IMR-90 (cell line): ENCODE measurements around the gene PAK4. TPM values are rescaled to one million over a fixed set of nuclear protein-coding genes. Genes with fewer than 3 reads are reported as not detected.

ENCODE experiments used
- ATAC-seq: fragments of 200-7000 bp; cut with Tn5 transposase; 2 replicates; pipeline ENCODE4 v1.9.1; 2020; ENCODE audit warnings: low read depth, mild to moderate bottlenecking, moderate library complexity
- BruUV-seq: library from RNA; stranded (reverse); fragments of 400-500 nt; replicated peaks from 2 replicates; lab custom pipeline; 2021; lab: Mats Ljungman, UMichigan
- CTCF ChIA-PET: fragments of 300-600 bp; formaldehyde crosslinking; extraction: SDS; loops from one replicate; lab custom pipeline; 2021; ENCODE audit warnings: antibody characterized with exemption; lab: Yijun Ruan, JAX
- POLR2A ChIA-PET: fragments of 300-600 bp; sonication (Branson Sonifier 250); formaldehyde crosslinking; loops from one replicate; lab custom pipeline; 2022; ENCODE audit warnings: antibody characterized with exemption; ENCODE audit not compliant: unreplicated experiment; lab: Charles Lee
- DNase-seq: peaks from one replicate; pipeline ENCODE4 v3.0.0; 2013
- H2AFZ ChIP-seq: replicated peaks from 2 replicates; pipeline ENCODE3; 2013; ENCODE audit warnings: low read length, mild to moderate bottlenecking; ENCODE audit not compliant: poor library complexity
- H2AK5ac ChIP-seq: 2 replicates; pipeline ENCODE4 v1.6.1; 2013; ENCODE audit warnings: low read depth, low read length, inconsistent platforms
- H2AK9ac ChIP-seq: replicated peaks from 2 replicates; pipeline ENCODE3; 2013; ENCODE audit warnings: mild to moderate bottlenecking, low read depth, low read length, moderate library complexity; ENCODE audit not compliant: poor library complexity
- H2BK120ac ChIP-seq: 2 replicates; pipeline ENCODE4 v1.6.1; 2013; ENCODE audit warnings: low read depth, low read length, inconsistent platforms
- H2BK15ac ChIP-seq: 3 replicates; pipeline ENCODE4 v1.6.1; 2013; ENCODE audit warnings: low read depth, low read length, inconsistent platforms
- H2BK20ac ChIP-seq: 2 replicates; pipeline ENCODE4 v1.6.1; 2013; ENCODE audit warnings: low read depth, mild to moderate bottlenecking, inconsistent platforms, low read length, moderate library complexity
- H2BK5ac ChIP-seq: 2 replicates; pipeline ENCODE4 v1.6.1; 2013; ENCODE audit warnings: mild to moderate bottlenecking, low read depth, low read length, inconsistent platforms; ENCODE audit not compliant: poor library complexity, severe bottlenecking
- H3K14ac ChIP-seq: replicated peaks from 2 replicates; pipeline ENCODE4 v1.6.1; 2013; ENCODE audit warnings: low read depth, low read length, inconsistent platforms
- H3K18ac ChIP-seq: 2 replicates; pipeline ENCODE4 v1.6.1; 2013; ENCODE audit warnings: low read depth, low read length, control low read depth
- H3K23ac ChIP-seq: 2 replicates; pipeline ENCODE4 v1.6.1; 2013; ENCODE audit warnings: low read depth, low read length, inconsistent platforms
- H3K27ac ChIP-seq: 2 replicates; pipeline ENCODE4 v1.5.1; 2013; ENCODE audit warnings: mild to moderate bottlenecking, control low read depth, low read length; ENCODE audit not compliant: insufficient read depth
- H3K27me3 ChIP-seq: 2 replicates; pipeline ENCODE4 v1.6.1; 2013; ENCODE audit warnings: low read length; ENCODE audit not compliant: control insufficient read depth, insufficient read depth
- H3K36me3 ChIP-seq: 2 replicates; pipeline ENCODE4 v1.6.1; 2013; ENCODE audit warnings: low read length, mixed read lengths; ENCODE audit not compliant: control insufficient read depth, insufficient read depth
- H3K4ac ChIP-seq: 2 replicates; pipeline ENCODE4 v1.6.1; 2013; ENCODE audit warnings: low read depth, low read length, inconsistent platforms
- H3K4me1 ChIP-seq: 2 replicates; pipeline ENCODE4 v1.6.1; 2013; ENCODE audit warnings: low read length, mixed read lengths; ENCODE audit not compliant: control insufficient read depth, insufficient read depth
- H3K4me2 ChIP-seq: 2 replicates; pipeline ENCODE4 v1.6.1; 2013; ENCODE audit warnings: low read depth, mild to moderate bottlenecking, control low read depth, low read length, moderate library complexity
- H3K4me3 ChIP-seq: 2 replicates; pipeline ENCODE4 v1.5.1; 2013; ENCODE audit warnings: low read depth, mild to moderate bottlenecking, control low read depth, low read length, moderate library complexity; ENCODE audit not compliant: insufficient read depth
- H3K56ac ChIP-seq: 2 replicates; pipeline ENCODE4 v1.6.1; 2013; ENCODE audit warnings: low read length, inconsistent platforms; ENCODE audit not compliant: insufficient read depth; ENCODE audit errors: extremely low read depth
- H3K79me1 ChIP-seq, 2 experiments: 2 replicates each; pipeline ENCODE4 v1.6.1; 2013; ENCODE audit warnings: low read length in 2 of 2, inconsistent platforms in 1 of 2, low read depth in 1 of 2
- H3K9ac ChIP-seq: 2 replicates; pipeline ENCODE4 v1.6.1; 2013; ENCODE audit warnings: low read depth, low read length, control low read depth
- H3K9me1 ChIP-seq: 2 replicates; pipeline ENCODE4 v1.6.1; 2013; ENCODE audit warnings: low read length, inconsistent platforms; ENCODE audit not compliant: insufficient read depth
- H3K9me3 ChIP-seq: 2 replicates; pipeline ENCODE4 v1.6.1; 2013; ENCODE audit warnings: low read length; ENCODE audit not compliant: control insufficient read depth, insufficient read depth
- H4K20me1 ChIP-seq: 2 replicates; pipeline ENCODE4 v1.6.1; 2013; ENCODE audit warnings: low read length, inconsistent platforms; ENCODE audit not compliant: insufficient read depth
- H4K5ac ChIP-seq: 2 replicates; pipeline ENCODE4 v1.6.1; 2013; ENCODE audit warnings: mild to moderate bottlenecking, low read depth, low read length, control low read depth
- H4K8ac ChIP-seq, 2 experiments: 2 replicates each; pipeline ENCODE4 v1.6.1; 2013; ENCODE audit warnings: low read depth in 2 of 2, low read length in 2 of 2, control low read depth in 1 of 2, inconsistent platforms in 1 of 2
- H4K91ac ChIP-seq: 2 replicates; pipeline ENCODE4 v1.6.1; 2013; ENCODE audit warnings: low read depth, low read length, inconsistent platforms; ENCODE audit not compliant: insufficient read depth
- MAZ ChIP-seq: IDR thresholded peaks from 2 replicates; pipeline ENCODE4 v1.6.1; 2012; ENCODE audit warnings: low read depth, mild to moderate bottlenecking, low read length, improper control_type of control experiment, moderate library complexity, borderline replicate concordance
- NFE2L2 ChIP-seq: fragments of 150-350 bp; IDR thresholded peaks from 2 replicates; pipeline ENCODE4 v1.6.1; 2016; ENCODE audit warnings: low read depth, mild to moderate bottlenecking, low read length
- WGBS, 2 experiments: methylation state at CpG; one replicate each; pipeline versions ENCODE4 v1.1.5 to v1.1.7; 2013; ENCODE audit warnings: missing lambda C conversion rate in 2 of 2; ENCODE audit not compliant: insufficient read length in 1 of 2; ENCODE audit errors: extremely low coverage in 2 of 2; 5-methylcytosine and 5-hydroxymethylcytosine counted together
- dilution Hi-C: fragments of 300-500 bp; cut with HindIII; formaldehyde crosslinking; loops from one replicate; pipeline ENCODE4 v1.14.3; 2018; ENCODE audit warnings: low sequenced_read_pairs; ENCODE audit not compliant: unreplicated experiment
- in situ Hi-C: fragments of 300-500 bp; cut with MboI; formaldehyde crosslinking; loops from 3 replicates; pipeline ENCODE4 v1.14.3; 2019; ENCODE audit warnings: low sequenced_read_pairs, inconsistent platforms, mixed read lengths
- intact Hi-C: fragments of 100-400 bp; cut with micrococcal nuclease; formaldehyde crosslinking; loops from 2 replicates; pipeline ENCODE4 v1.10.0; 2022
- polyA plus RNA-seq, 3 experiments: library from polyadenylated mRNA; depleted of rRNA; stranded (reverse); fragments of >200 nt; gene quantifications; 2 replicates each; pipeline ENCODE4 v1.2.3, GENCODE V29; 2012; ENCODE audit warnings: low replicate concordance in 1 of 3
- total RNA-seq: library from RNA; depleted of rRNA; stranded (reverse); fragments of >200 nt; gene quantifications from 2 replicates; pipeline ENCODE4 v1.2.3, GENCODE V29; 2012

Gene PAK4
- total and polyA plus RNA-seq, 2 of the 4 experiments (the other 2 are of a cell fraction): 2.0 to 27.2 TPM

DNA sequence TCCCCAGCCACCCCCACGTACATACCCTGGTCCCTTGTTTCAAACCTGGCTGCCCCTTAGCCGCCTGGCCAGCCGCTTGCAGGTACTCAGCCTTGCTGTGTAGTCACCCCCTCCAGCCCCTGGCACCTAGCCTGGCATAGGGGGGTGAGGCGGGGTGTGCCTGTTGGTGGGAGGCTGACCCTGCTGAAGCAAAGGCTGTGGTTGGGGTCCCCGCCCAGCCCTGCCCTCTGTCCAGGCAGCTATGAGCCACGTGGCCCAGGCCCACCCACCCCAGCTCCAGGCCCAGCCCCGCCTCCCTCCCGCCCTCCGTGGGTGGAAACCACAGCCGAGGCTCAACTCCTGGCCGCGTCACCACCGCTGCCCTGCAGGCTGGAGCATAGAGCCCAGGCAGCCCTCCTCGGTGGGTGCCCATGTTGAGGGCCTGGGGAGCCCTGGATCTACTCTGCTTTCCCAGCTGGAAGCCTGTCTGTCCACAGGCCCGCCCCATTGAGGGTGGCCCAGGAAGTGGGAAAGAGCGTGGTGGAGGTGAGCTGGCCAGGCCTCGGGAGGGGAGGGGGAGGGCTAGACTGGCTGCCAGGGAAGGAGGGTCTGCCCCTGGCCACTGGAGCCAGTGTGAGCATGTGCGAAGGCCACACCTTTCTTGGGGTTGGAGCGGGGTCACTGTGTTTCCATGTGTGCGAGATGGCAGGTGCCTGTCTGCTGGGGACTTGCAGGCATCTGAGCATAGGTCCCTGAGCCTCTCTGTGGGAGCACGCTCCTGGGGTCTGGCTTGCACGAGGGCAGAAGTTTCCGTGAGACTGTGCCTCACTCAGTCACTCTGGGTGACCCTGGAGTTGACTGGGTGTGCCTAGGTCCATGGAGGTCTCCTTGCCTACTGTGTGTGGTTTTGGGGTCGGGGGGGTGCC is 31.0 kb downstream of the PAK4 start:
- intact Hi-C loops: no loop called here
- Histone ChIP-seq H3K18ac (no peak overlapping the region), H2AFZ (peak overlapping the region; percentile 81), H2AK5ac (peak overlapping the region; percentile 10; the same call in 1 of the 2 replicates), H3K4ac (peak overlapping the region; percentile 78), H3K23ac (0 out of 2 replicates have a peak overlapping the region, but pooled peaks have one; percentile 17), H4K91ac (peak overlapping the region; percentile 10; the same call in 1 of the 2 replicates), H3K56ac (no peak overlapping the region), H3K4me3 (peak overlapping the region; percentile 25), H3K36me3 (no peaks in the 10 kb centered on the region), H3K9me1 (peaks cover 33% of the 10 kb centered on the region), H4K20me1 (peaks cover 57% of the 10 kb centered on the region), H3K4me2 (peak overlapping the region; percentile 76), H3K27me3 (no peaks in the 10 kb centered on the region), H2AK9ac (peak overlapping the region; percentile 84), H3K79me1 (peaks cover 39 to 82% of the 10 kb centered on the region in 2 experiments), H3K9ac (no peak overlapping the region), H4K5ac (no peak overlapping the region), H3K4me1 (peaks cover 26% of the 10 kb centered on the region), H2BK20ac (no peak overlapping the region), H2BK120ac (peak overlapping the region; percentile 30; the same call in 1 of the 2 replicates), H3K14ac (0 out of 2 replicates have a peak overlapping the region, but pooled peaks have one; percentile 19), H3K27ac (peak overlapping the region; percentile 51; the same call in 1 of the 2 replicates), H3K9me3 (no peaks in the 10 kb centered on the region), H2BK15ac (no peak overlapping the region), H4K8ac (peak overlapping the region in 1 of 2 experiments; percentile 29; a peak in 2 of 4 replicates), H2BK5ac (peak overlapping the region; percentile 9)
- DNase-seq (peak; percentile 29), ATAC-seq (peak; percentile 79)
- WGBS, 2 experiments: 55% methylated on average over 14 of the region's 24 CpGs; no CpG with 5 or more reads in 1 of the 2 experiments
- TF ChIP-seq NFE2L2: no peak
- TF ChIP-seq MAZ: peak; percentile 21; the same call in 1 of the 2 replicates
- ChIA-PET CTCF (no interaction called here), POLR2A (no interaction called here)
- dilution Hi-C loops: no loop called here
- in situ Hi-C loops: no loop called here
- BruUV-seq: no TSS peak
